Neural cell (in vitro differentiated cells): Measurements from ENCODE around the gene DPF3. TPM values are rescaled to one million over a fixed set of nuclear protein-coding genes. Genes with fewer than 3 reads are reported as not detected.

Experiments
- H2AFZ ChIP-seq: fragments of 200-600, 300-800 bp; sonication (generic), shearing (Covaris generic); 2 replicates; pipeline ENCODE4 v1.6.0; 2014; ENCODE audit warnings: low read depth, mild to moderate bottlenecking, antibody characterized with exemption, low read length, moderate library complexity
- H3F3A ChIP-seq: fragments of 200-600 bp; shearing (Covaris generic); 2 replicates; pipeline ENCODE4 v1.6.1; 2016; ENCODE audit warnings: mild to moderate bottlenecking, moderate library complexity, mixed read lengths, antibody characterized with exemption, low read length; ENCODE audit not compliant: insufficient read depth, poor library complexity, severe bottlenecking
- H3K27ac ChIP-seq: fragments of 200-600, 300-800 bp; sonication (generic), shearing (Covaris generic); 2 replicates; pipeline ENCODE4 v1.5.1; 2014; ENCODE audit warnings: mild to moderate bottlenecking, low read length, moderate library complexity
- H3K27me3 ChIP-seq: fragments of 300-800, 200-600 bp; sonication (generic), shearing (Covaris generic); 2 replicates; pipeline ENCODE4 v1.6.0; 2014; ENCODE audit warnings: mild to moderate bottlenecking, low read depth, low read length, moderate library complexity; ENCODE audit not compliant: insufficient read depth
- H3K36me3 ChIP-seq: fragments of 300-800, 200-600 bp; sonication (generic), shearing (Covaris generic); 2 replicates; pipeline ENCODE4 v1.5.1; 2014; ENCODE audit warnings: mild to moderate bottlenecking, antibody characterized with exemption, low read length, moderate library complexity; ENCODE audit not compliant: insufficient read depth
- H3K4me2 ChIP-seq: fragments of 300-800, 200-600 bp; sonication (generic), shearing (Covaris generic); 2 replicates; pipeline ENCODE4 v1.6.0; 2014; ENCODE audit warnings: mild to moderate bottlenecking, low read length
- H3K4me3 ChIP-seq: fragments of 300-800, 200-600 bp; sonication (generic), shearing (Covaris generic); 2 replicates; pipeline ENCODE4 v1.5.1; 2014; ENCODE audit warnings: mild to moderate bottlenecking, low read length, moderate library complexity
- H3K79me2 ChIP-seq: fragments of 200-600 bp; shearing (Covaris generic); replicated peaks from 2 replicates; pipeline ENCODE4 v1.6.0; 2014; ENCODE audit warnings: mild to moderate bottlenecking, low read length, moderate library complexity; ENCODE audit not compliant: insufficient read depth
- H3K9ac ChIP-seq: fragments of 300-800, 200-600 bp; sonication (generic), shearing (Covaris generic); 2 replicates; pipeline ENCODE4 v1.6.1; 2016; ENCODE audit warnings: mild to moderate bottlenecking, low read length, mixed read lengths
- H3K9me2 ChIP-seq: fragments of 200-600 bp; shearing (Covaris generic); 2 replicates; pipeline ENCODE4 v1.6.1; 2016; ENCODE audit warnings: mild to moderate bottlenecking, low read length, mixed read lengths; ENCODE audit not compliant: insufficient read depth
- H3K9me3 ChIP-seq: fragments of 200-600, 300-800 bp; sonication (generic), shearing (Covaris generic); 2 replicates; pipeline ENCODE4 v1.6.1; 2016; ENCODE audit warnings: mild to moderate bottlenecking, mixed run types, low read length, moderate library complexity, mixed read lengths
- H4K20me1 ChIP-seq: fragments of 200-600 bp; shearing (Covaris generic); 2 replicates; pipeline ENCODE4 v1.6.1; 2016; ENCODE audit warnings: mild to moderate bottlenecking, mixed run types; ENCODE audit not compliant: insufficient read depth
- CTCF ChIP-seq: fragments of 450-650 bp; IDR thresholded peaks from 2 replicates; pipeline ENCODE4 v1.5.1; 2014; ENCODE audit warnings: antibody characterized with exemption, mild to moderate bottlenecking, moderate library complexity; ENCODE audit not compliant: poor library complexity, severe bottlenecking
- EP300 ChIP-seq: fragments of 450-650 bp; conservative IDR thresholded peaks from 2 replicates; pipeline ENCODE4 v1.6.1; 2014; ENCODE audit warnings: antibody characterized with exemption, mild to moderate bottlenecking, moderate library complexity; ENCODE audit not compliant: poor library complexity, severe bottlenecking
- EZH2 ChIP-seq: fragments of 200-600, 300-800 bp; shearing (Covaris generic), sonication (generic); IDR thresholded peaks from 2 replicates; pipeline ENCODE4 v1.6.1; 2014; ENCODE audit warnings: antibody characterized with exemption, low read length, borderline replicate concordance, mild to moderate bottlenecking; ENCODE audit not compliant: insufficient read depth, poor library complexity, severe bottlenecking
- MXI1 ChIP-seq: fragments of 450-650 bp; conservative IDR thresholded peaks from 2 replicates; pipeline ENCODE4 v1.6.1; 2014; ENCODE audit warnings: antibody characterized with exemption, mild to moderate bottlenecking; ENCODE audit not compliant: poor library complexity, severe bottlenecking
- POLR2AphosphoS5 ChIP-seq: IDR thresholded peaks from 2 replicates; pipeline ENCODE4 v1.6.1; 2012
- RAD21 ChIP-seq: fragments of 450-650 bp; conservative IDR thresholded peaks from 2 replicates; pipeline ENCODE4 v1.6.1; 2014; ENCODE audit warnings: antibody characterized with exemption, mild to moderate bottlenecking, moderate library complexity
- REST ChIP-seq: IDR thresholded peaks from 2 replicates; pipeline ENCODE4 v1.6.1; 2012; ENCODE audit warnings: borderline replicate concordance
- SMC3 ChIP-seq: fragments of 450-650 bp; conservative IDR thresholded peaks from 2 replicates; pipeline ENCODE4 v1.6.1; 2014; ENCODE audit warnings: antibody characterized with exemption, mild to moderate bottlenecking, moderate library complexity; ENCODE audit not compliant: poor library complexity
- TAF1 ChIP-seq: IDR thresholded peaks from 2 replicates; pipeline ENCODE4 v1.6.1; 2012; ENCODE audit warnings: low read depth
- polyA plus RNA-seq: library from polyadenylated mRNA; depleted of rRNA; stranded (reverse); fragments of >200 nt; gene quantifications from 2 replicates; pipeline ENCODE4 v1.2.3, GENCODE V29; 2014
- small RNA-seq, 3 experiments: library from RNA; depleted of rRNA; stranded (forward); fragments of <200 nt; gene quantifications; one replicate each; pipeline ENCODE3, GENCODE V24; 2012

Gene DPF3
- polyA plus RNA-seq, 1 donor from 2014 or later = 2.9 TPM

GRCh38 chr14:72573725-72574417, 320.0 kb downstream of the DPF3 start:
- Histone ChIP-seq H3K4me2 (no peak overlapping the region), H3K27ac (no peak overlapping the region), H2AFZ (no peak overlapping the region)

More at GRCh38 chr14:72573725-72574417, 320.0 kb downstream of the DPF3 start:
- H3K4me3 ChIP-seq = no peak overlapping the region
- no peaks in the 10 kb centered on the region for H3K27me3 ChIP-seq
- H4K20me1 ChIP-seq = no peaks in the 10 kb centered on the region
- H3K9me2 ChIP-seq = no peaks in the 10 kb centered on the region
- no peaks in the 10 kb centered on the region for H3K79me2 ChIP-seq
- no peak overlapping the region for H3K9ac ChIP-seq
- no peaks in the 10 kb centered on the region for H3K36me3 ChIP-seq
- H3F3A ChIP-seq = no peaks in the 10 kb centered on the region
- H3K9me3 ChIP-seq = no peaks in the 10 kb centered on the region
- TF ChIP-seq CTCF (no peak), MXI1 (no peak), SMC3 (no peak), POLR2AphosphoS5 (no peak), EP300 (no peak), TAF1 (no peak), EZH2 (no peak), RAD21 (no peak), REST (no peak)

Small RNA genes within 50 kb of the gene (small RNA-seq; reads per million reads assigned to genes)
- gene RF00019 = 0 to 1.2 (median 0) reads per million in 3 experiments

Other genes with a start within 250 kb of the DPF3 start
- 12.2 and 16.5 TPM in 2 replicates for gene DCAF4, start 32.4 kb upstream of the DPF3 start, polyA plus RNA-seq
- gene ZFYVE1, start 133.0 kb upstream of the DPF3 start, polyA plus RNA-seq = 11.5 and 13.1 TPM in 2 replicates
- 172 and 206 TPM in 2 replicates for gene RBM25, start 164.4 kb upstream of the DPF3 start, polyA plus RNA-seq
- gene PSEN1, start 242.4 kb upstream of the DPF3 start, polyA plus RNA-seq = 39.2 and 40.3 TPM in 2 replicates